Stimulated activated CD8-positive, alpha-beta memory T cell treated with anti-CD3 and anti-CD28 coated beads, Interleukin-12 subunit alpha, Interleukin-12 subunit beta, amount 100 ng/mL, for 24 hours (primary cell): ENCODE data around the gene C9orf85.
"Not testable (repeated sequence)": the region's sequence is repeated elsewhere in the genome, so short reads cannot be mapped to it uniquely, and the experiment has no call there.

Experiments
- DNase-seq: peaks from one replicate; pipeline ENCODE4 v3.0.0-alpha.2; 2020; ENCODE audit errors: extremely low read depth

C9orf85 gene, protein sequence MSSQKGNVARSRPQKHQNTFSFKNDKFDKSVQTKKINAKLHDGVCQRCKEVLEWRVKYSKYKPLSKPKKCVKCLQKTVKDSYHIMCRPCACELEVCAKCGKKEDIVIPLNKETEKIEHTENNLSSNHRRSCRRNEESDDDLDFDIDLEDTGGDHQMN

DNA sequence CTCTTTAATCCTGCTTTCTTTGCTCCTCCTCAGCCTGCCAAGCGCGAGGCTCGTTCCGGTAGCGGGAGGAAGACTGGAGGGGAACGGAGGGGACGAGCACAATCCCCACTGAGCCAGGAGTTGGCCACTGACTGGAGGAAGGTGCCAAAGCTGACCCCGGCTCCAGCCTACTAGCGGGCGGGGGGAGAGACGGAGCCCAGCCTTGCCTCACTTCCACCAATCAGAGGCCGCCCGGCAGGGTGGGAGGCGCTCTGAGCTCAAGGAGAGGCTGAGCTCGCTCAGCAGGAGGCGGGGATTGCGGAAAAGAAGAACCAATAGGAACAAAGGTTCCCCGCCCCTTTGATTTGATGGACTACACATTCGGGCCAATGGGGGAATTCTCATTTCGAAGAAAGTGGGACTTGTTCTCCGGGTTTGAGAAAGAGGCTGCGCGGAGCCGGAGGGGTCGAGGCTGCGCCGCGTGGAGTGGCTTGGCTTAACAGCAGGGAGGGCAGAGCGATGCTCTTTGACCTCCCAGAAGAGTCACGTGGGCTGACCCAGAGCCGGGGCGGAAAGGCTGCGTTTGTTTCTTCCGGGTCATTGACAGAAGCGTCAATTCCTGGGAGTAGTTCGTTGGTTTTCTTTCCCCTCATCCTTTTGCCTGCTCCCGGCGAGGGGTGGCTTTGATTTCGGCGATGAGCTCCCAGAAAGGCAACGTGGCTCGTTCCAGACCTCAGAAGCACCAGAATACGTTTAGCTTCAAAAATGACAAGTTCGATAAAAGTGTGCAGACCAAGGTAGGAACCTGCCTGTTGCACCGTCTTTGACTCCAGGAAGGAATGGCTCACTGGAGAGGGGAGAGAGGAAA is at the start of gene C9orf85, which contains the start of gene ABHD17B:
Gene C9orf85 (plus strand): TSS at position 579 of the 847 bp plus-strand sequence. CDS start 96 bp downstream, at position 675.
Gene ABHD17B (minus strand): TSS at position 133 of the 847 bp plus-strand sequence. CDS start 36,113 bp downstream, outside the sequence.
- DNase-seq: peak; percentile 94

DNA sequence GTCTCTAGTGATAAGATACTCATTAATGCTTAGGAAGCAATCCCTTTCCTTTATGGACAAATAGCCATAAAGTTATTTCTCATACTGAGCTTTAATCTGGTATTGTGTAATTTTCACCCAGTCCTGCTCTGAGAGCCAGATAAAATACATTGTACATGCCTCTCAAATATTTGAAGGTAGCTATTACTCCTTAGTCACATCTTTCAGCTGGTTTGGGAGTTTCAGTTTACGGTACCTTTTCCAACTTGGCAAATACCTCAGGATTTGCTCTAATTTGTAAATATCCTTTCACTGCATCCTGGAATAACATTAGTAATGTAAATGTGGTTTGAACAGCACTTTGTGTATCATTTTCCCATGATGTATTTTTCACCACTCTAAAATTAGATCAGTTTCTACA is 47.8 kb upstream of the C9orf85 start:
- DNase-seq: no peak

DNA sequence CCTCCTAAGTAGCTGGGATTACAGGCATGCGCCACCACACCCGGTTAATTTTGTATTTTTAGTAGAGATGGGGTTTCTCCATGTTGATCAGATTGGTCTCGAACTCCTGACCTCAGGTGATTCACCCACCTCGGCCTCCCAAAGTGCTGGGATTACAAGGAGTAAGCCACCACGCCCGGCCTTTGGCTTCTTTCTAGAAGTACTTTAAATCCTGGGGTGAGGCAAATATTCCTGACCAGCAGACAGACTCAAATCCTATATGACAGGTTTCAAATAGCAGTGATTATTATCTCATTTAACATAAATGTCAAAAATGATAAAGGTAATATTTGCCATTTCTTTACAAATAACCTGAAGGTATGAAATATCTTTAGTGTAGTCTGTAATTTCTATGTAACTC is 36.1 kb upstream of the C9orf85 start:
- no peak for DNase-seq

DNA sequence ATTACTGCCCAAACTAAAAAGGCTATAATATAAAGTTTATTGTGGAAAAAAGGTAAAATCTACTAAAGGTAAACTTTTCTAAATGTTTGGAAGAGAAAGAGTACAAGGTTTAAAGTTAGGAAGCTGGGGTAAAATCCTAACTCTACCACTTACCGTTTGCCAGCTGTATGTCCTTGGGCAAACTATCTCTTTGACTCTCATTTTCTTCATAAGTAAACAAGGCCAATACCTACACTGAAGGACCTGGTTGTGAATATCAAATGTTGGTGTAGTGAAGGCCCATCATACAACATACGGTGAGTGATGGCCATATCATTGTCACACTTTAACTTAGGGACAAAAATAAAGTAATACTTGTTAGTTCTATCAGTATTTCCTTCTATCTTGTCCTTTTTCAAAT is 35.3 kb upstream of the C9orf85 start:
- DNase-seq: no peak

DNA sequence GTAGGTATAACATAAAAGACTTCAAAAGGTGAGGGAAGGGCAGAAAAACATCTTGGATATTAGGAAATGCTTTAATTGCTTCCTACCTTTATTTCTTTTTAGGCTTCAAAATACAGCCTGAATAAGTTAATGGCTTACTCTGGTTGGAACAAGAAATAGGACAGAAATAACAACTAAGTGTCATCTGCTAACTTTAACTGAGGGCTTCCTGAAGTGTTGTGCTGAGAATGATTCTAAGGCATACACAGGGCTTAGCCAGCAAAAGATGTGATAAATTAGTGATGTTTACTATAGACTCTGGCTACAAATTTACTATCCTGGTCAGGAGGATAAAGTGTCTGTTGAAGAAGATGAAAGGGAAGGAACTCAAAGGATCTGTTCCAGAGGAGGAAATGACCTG is 34.6 kb upstream of the C9orf85 start:
- no peak for DNase-seq

DNA sequence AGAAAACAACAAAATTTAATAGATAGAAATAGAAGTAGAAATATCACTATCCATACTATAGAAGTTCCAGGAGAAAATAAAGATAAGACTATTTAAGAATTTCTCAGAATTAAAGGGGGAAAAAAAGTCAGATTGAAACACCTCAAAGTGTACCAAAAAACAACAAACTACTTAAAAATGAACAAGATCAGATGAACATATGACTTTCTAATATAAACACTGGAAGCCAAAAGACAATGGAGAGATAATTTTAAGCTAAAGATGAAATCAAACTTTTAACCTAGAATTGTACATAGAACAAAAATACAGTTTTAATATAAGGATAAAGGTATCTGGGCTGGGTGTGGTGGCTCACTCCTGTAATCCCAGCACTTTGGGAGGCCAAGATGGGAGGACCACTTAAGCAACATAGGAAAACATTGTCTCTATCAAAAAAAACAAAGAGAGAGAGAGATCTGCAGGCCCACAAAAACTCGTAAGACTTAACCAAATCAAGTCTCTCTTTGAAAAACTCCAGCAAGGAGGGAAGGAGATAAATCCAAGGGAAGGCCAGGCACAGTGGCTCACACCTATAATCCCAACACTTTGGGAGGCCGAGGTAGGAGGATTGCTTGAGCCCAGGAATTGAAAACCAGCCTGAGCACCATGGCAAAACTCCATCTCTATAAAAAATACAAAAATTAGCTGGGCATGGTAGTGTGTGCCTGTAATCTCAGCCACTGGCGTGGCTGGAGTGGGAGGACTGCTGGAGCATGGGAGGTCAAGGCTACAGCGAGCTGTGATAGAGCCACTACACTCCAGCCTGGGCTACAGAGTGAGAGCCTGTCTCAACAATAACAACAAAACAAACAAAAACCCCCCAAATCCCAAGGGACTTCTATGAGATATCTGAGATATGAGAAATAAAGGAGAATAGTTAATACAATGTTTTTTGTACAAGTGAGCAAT is 32.8 kb upstream of the C9orf85 start:
- no peak for DNase-seq

DNA sequence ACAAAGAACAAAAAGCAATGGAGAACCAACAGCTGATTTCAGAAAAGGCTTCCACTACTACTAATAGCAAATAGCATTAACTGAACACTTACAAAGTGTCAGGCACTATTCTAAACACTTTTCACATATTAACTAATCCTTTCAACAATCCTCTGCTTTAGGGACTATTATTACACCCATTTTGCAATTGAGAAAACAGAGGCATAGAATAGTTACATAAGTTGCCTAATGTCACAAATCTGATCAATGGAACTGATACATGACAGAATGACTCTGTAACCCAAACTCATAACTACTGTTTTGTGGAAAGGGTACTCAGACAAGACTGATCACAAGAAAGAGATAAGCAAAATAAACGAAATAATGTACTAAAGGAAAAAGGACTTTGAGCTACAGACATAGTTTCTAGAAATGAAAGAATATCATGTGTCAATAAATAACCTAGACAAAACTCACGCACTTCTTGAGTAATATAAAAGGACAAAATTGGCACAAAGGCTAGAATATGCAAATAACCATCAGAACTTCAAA is 31.7 kb upstream of the C9orf85 start:
- DNase-seq: no peak

DNA sequence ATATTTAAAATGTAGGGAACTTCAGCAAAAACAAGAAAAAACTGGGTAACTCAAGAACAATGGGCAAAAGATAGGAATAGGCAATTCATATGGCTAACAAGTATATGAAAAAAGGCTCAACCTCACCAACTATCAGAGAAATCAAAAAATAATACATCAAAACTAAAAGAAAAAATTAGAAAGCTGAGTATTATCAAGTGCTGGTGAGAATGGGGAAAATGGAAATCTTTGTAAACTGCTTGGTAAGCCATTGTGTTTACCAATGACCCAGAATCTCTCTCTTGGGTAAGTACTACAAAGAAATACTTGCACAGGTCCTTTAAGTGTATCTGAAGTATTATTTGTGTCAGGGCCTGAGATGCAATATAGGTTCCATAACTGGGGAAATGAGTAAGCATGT is 27.4 kb upstream of the C9orf85 start:
- DNase-seq: no peak

DNA sequence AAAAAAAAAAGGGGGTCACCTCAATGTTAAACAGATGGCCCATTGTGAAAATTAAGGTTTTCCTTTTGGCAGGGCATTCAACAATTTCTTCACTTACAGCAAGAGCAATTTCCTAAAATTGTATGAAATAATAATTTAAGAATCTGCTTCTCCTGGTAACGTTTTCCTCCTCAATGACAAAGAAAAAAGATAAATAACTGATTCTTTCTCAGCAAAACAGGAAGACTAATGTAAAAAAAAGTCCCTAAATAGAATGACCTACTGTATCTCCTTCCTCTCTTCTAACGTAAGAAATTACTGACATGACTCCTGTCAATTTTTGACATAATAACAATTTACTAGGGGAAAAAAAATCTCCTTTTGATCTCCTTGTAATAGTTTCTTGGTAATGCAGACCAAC is 26.0 kb upstream of the C9orf85 start:
- DNase-seq: no peak

DNA sequence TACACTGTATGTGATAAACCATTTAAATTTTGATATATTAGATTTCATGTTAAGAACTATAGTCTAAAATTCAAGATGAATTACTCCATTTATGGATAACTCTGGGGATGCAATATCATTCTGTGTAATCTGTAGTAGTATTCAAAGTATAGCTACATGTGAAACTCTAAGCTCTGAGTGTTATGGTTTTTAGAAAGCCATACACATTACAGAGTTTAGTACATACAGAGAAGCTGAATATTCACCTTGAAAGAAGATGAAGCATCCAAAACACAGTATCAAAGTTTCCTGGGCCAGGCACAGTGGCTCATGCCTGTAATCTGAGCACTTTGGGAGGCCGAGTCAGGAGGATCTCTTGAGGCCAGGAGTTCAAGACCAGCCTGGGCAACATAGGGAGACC is 25.4 kb upstream of the C9orf85 start:
- DNase-seq: no peak

DNA sequence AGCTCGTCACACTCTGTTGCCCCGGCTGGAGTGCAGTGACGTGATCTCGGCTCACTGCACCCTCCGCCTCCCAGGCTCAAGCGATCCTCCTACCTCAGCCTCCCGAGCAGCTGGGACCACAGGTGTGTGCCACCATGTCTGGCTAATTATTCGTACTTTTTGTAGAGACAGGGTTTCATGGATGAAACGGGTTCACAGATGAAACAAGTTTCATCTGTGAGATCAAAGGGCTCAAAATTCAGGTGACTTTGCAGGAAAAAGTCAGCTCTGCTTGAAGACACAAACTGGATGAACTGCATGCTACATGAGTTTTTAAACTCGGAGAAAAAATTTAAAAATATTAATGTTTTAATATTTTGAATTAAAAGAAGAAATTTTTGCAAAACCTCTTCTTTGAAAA is 24.9 kb upstream of the C9orf85 start:
- no peak for DNase-seq

DNA sequence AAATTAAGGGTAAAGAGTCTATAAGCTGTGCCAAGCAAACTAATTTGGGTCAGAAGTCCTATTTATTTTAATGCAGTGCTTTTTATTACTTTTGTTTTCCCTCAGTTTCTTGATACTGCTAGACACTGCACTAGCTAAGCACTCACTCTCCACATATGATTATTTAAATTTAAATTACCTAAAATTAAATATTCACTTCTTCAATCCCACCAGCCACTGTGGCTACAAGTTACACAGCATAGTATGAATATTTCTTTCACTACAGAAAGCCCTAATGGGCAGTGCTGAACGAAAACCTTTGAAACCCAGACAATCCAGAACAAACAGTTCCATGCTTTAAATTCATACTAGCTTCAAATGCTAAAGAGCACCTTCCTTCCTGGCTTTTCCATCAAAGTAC is 24.1 kb upstream of the C9orf85 start:
- no peak for DNase-seq

DNA sequence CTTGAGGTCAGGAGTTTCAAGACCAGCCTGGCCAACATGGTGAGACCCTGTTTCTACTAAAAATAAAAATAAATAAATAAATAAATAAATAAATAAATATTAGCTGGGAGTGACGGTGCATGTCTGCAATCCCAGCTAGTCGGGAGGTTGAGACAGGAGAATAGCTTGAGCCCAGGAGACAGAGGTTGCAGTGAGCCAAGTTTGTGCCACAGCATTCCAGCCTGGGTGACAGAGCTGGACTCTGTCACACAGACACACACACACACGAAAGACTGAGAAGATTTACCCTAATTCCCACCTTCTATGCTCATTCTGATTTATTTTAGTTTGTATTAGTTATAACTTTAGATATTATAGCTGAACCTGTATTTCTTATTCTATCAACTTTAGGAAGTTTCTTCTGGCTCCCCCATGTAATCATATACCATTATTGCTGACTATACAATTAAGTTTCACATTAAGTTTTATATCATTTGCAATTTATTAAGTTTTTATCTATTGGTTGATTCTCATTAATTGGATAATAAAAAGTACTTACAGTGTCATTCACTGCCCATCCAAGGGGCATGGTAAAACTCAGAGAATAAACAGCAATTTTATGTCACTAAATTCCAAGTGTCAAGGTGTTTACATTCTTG is 21.3 kb upstream of the C9orf85 start:
- no peak for DNase-seq

DNA sequence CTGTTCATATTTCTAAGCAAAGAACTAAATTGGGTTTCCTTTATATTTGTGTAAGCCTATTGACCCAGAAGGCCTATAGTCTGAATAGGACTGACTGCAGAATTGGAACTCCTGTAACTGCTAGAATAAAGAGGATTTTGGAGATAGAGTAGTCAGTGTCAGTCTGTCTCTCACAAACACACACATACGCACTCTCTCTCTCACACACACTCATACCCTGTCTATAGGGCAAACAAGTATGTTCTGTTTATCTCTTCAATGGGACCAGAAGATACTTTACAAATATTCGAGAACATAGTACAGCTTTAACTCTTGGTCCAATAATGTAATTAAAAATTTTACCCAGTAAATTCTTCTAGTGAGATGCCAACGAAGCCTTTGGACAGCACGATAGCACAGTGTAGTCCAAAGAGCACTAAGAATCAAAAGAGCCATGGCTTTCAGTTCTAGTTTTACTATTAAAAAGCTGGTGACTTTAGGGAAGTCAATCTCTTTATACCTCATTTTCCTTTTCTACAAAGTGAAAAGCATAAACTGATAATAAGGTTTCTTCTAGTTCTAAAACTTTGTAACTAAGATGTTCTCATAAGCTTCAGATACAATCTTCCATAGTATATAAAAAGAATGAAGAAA is 19.8 kb upstream of the C9orf85 start:
- no peak for DNase-seq

DNA sequence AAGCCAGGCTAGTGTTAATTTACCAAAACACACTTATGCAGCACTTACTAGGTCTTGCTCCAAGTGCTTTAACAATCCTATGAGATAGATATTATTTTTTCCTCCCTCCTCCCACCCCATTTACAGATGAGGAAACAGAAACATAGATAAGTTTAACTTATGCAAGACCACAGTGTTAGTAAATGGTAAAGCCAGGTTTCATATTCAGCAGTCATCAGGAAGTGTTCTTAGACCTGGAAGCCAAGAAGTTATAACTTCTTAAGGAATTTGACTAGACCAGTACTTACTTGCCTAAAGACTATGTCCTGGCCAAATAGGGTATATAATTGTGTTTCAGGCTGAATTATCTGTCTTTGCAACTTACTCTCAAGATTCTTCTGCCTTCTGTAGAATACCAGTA is 16.3 kb upstream of the C9orf85 start:
- DNase-seq: no peak

DNA sequence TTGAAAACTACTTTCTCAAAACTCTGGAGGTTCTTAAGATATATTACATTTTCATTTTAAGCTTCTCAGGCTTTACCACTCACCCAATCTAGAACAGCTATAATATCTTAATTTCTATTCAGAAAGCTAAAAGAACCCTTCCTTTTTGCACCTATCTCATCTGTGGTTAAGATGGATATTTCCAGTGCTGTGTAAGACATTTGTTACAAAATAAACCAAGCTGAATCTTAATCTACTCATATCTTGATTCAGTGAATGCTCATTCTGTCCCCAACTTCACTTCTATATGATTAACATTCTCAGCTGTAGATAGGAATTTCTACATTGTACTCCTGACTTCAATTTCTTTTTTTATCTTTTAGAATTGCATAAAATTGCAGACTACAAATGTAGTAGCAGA is 15.5 kb upstream of the C9orf85 start:
- no peak for DNase-seq

DNA sequence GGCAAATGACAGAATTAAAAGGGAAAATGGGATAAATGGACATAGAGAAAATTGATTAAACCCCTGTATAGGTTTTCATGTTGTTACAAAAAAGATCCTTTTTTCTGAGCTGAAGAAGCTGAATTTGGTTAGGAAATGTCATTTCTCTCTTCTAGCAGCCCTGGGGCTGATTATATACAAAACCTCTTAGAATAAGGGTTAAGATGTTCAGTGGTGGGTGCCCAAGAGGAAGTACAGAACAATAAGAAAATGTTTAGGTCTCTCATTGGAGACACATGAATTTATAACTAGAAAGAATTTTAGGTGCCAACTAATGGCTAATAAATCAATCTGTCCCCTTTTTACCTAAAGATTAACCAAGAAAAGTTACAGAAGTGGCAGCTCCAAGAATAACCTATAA is 14.7 kb upstream of the C9orf85 start:
- DNase-seq: no peak

DNA sequence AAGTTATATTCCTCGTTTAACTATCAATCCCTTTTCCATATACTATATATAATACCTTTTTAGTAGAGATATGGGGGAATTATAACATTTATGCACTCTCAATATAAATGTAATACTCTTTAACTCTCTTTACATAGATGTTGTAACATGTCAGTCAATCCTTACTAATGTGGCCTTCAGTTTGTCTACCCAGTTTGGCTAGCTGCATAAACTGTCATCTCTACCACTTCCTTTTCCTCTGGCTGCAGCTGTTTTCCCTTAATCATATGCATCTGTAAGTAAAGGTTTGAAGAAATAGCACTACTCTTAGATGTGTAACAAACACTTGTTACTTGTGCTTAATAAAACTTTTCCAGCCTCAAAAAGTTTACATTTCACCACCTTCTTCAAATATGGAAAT is 13.9 kb upstream of the C9orf85 start:
- no peak for DNase-seq

DNA sequence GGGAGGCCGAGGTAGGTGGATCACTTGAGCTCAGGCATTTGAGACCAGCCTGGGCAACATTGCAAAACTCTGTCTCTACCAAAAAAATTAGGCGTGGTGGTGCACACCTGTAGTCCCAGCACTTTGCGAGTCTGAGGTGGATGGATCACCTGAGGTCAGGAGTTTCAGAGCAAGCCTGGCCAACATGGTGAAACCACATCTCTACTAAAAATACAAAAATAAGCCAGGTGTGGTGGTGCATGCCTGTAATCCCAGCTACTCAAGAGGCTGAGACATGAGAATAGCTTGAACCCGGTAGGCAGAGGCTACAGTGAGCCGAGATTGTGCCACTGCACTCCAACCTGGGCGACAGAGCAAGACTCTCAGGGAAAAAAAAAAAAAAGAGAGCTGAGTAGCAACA is 12.7 kb upstream of the C9orf85 start:
- not testable (repeated sequence) for DNase-seq

DNA sequence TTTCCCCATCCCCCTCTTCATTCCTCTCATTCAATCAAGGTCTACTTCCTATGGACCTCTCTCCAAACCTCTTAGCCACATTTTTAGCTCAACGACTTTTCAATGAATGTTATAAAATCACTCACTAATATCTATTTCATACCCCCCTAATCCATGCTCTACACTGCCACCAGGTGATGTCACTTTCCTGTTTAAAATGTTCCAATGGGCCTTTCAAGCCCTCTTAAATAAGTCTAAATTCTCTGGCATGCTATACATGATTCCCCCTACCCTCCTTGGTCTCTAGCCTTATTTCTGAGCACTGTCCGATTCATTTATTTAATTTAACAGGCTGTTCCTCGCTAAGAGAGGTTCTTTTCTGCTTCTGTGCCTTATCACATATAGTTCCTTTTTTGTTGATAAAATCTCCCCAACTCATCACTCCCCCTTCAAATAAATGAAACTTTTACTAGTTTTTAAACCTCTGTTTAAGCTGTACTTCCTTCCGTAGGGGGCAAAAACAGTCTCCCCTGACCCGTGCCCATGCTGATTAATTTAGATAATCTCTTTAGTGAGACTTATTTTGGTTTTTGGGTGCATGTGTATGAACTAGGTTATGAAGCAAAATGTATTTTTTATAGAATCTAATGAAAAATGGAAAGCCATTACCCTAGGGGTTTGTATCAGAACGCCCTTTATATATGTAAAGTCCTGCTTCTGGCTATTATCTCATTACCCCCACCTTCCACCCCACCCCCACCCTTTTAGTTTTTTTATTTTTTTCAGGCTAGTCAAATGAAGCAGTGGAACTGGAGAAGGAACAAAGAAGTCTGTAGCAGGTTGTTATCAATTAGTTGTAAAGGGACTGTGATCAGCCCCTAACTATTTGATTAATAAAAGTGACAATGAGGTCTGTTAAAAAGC is 9.5 kb upstream of the C9orf85 start:
- no peak for DNase-seq
